ENCODE data around the gene ULBP1. TPM values are rescaled to one million over a fixed set of nuclear protein-coding genes. Genes with fewer than 3 reads are reported as not detected.
"Not testable (repeated sequence)": the region's sequence is repeated elsewhere in the genome, so short reads cannot be mapped to it uniquely, and the experiment has no call there.

ULBP1 gene
- total and polyA plus RNA-seq, 2 experiments from 2014 or later = not detected

- Histone ChIP-seq H3K4me3 (no peak overlapping the region), H3K4me1 (ENCODE audit: low read depth) (no peaks in the 10 kb centered on the region), H3K36me3 (no peaks in the 10 kb centered on the region), H3K9me3 (ENCODE audit: low read depth) (no peaks in the 10 kb centered on the region), H3K27me3 (peaks cover 85% of the 10 kb centered on the region), H3K27ac (no peak overlapping the region)
- no peak for TF ChIP-seq CTCF (IDR thresholded peaks at IDR 0.05; ENCODE audit: low read depth, low read length)
- no peak for DNase-seq (ENCODE audit: low read depth in 1 of 2, low spot score in 1 of 2)
These were observed 43.9 kb upstream of the ULBP1 start for GRCh38 chr6:149919834-149920225.

- H3K4me3 ChIP-seq = no peak overlapping the region
These were observed 42.4 kb upstream of the ULBP1 start for GRCh38 chr6:149921361-149921760.

GRCh38 chr6:149922091-149922490 lies 41.7 kb upstream of the ULBP1 start:
- H3K36me3 ChIP-seq; H3K4me1 ChIP-seq (ENCODE audit: low read depth); H3K27ac ChIP-seq; H3K9me3 ChIP-seq (ENCODE audit: low read depth); DNase-seq (ENCODE audit: low read depth in 1 of 2, low spot score in 1 of 2); H3K4me3 ChIP-seq: not testable (repeated sequence)
- H3K27me3 ChIP-seq = peaks cover 94% of the 10 kb centered on the region

More at GRCh38 chr6:149921361-149921760, 42.4 kb upstream of the ULBP1 start:
- peaks cover 95% of the 10 kb centered on the region for H3K27me3 ChIP-seq
- H3K4me1 ChIP-seq (ENCODE audit: low read depth) = no peaks in the 10 kb centered on the region
- DNase-seq (ENCODE audit: low read depth in 1 of 2, low spot score in 1 of 2) = no peak
- no peaks in the 10 kb centered on the region for H3K36me3 ChIP-seq
- no peak overlapping the region for H3K27ac ChIP-seq
- H3K9me3 ChIP-seq (ENCODE audit: low read depth) = no peaks in the 10 kb centered on the region
- no peak for TF ChIP-seq CTCF (IDR thresholded peaks at IDR 0.05; ENCODE audit: low read depth, low read length)

- DNase-seq (ENCODE audit: low read depth in 1 of 2, low spot score in 1 of 2) = peak; percentile 87 to 97
- Histone ChIP-seq H3K4me3 (peak within 1 kb of the TSS; percentile 28), H3K27me3 (peaks cover 93% of the 10 kb centered on the region), H3K36me3 (no peaks in the 10 kb centered on the region), H3K9me3 (ENCODE audit: low read depth) (no peaks in the 10 kb centered on the region), H3K4me1 (ENCODE audit: low read depth) (no peaks in the 10 kb centered on the region), H3K27ac (no peak within 1 kb of the TSS)
- TF ChIP-seq CTCF (IDR thresholded peaks at IDR 0.05; ENCODE audit: low read depth, low read length) = no peak
These were observed 41.0 kb upstream of the ULBP1 start, which contains the start of gene RAET1G for GRCh38 chr6:149922642-149923326. Gene RAET1G (minus strand): TSS chr6:149923121. CDS start chr6:149923010, 111 bp downstream.

GRCh38 chr6:149923327-149923986 lies 40.3 kb upstream of the ULBP1 start:
- TF ChIP-seq CTCF (IDR thresholded peaks at IDR 0.05; ENCODE audit: low read depth, low read length) = no peak
- Histone ChIP-seq H3K27me3 (peaks cover 90% of the 10 kb centered on the region), H3K36me3 (no peaks in the 10 kb centered on the region), H3K27ac (no peak overlapping the region), H3K4me3 (peak overlapping the region; percentile 28), H3K4me1 (ENCODE audit: low read depth) (no peaks in the 10 kb centered on the region), H3K9me3 (ENCODE audit: low read depth) (no peaks in the 10 kb centered on the region)
- no peak for DNase-seq (ENCODE audit: low read depth in 1 of 2, low spot score in 1 of 2)
